GM23338 (cell line): Measurements from ENCODE around the gene SEZ6L. TPM values are rescaled to one million over a fixed set of nuclear protein-coding genes. Genes with fewer than 3 reads are reported as not detected.

Source experiments
- ATAC-seq: fragments of 200-7000 bp; cut with Tn5 transposase; 3 replicates; pipeline ENCODE4 v1.9.1; 2020
- DNase-seq: peaks from one replicate; pipeline ENCODE4 v3.0.0-alpha.2; 2015; ENCODE audit warnings: low spot score
- H2AFZ ChIP-seq: fragments of 200-600 bp; sonication (generic); 2 replicates; pipeline ENCODE4 v1.8.0; 2016; ENCODE audit warnings: antibody characterized with exemption, mild to moderate bottlenecking, moderate library complexity
- H3F3A ChIP-seq: fragments of 200-600 bp; sonication (generic); replicated peaks from 2 replicates; pipeline ENCODE4 v1.8.0; 2017; ENCODE audit warnings: antibody characterized with exemption, mixed run types, low read depth
- H3K27ac ChIP-seq: fragments of 200-600 bp; sonication (generic); 2 replicates; pipeline ENCODE4 v1.6.1; 2016; ENCODE audit warnings: low read depth
- H3K27me3 ChIP-seq: fragments of 200-600 bp; sonication (generic); 2 replicates; pipeline ENCODE4 v1.8.0; 2016; ENCODE audit warnings: mild to moderate bottlenecking, mixed run types, moderate library complexity; ENCODE audit not compliant: insufficient read depth
- H3K36me3 ChIP-seq: fragments of 200-600 bp; sonication (generic); 2 replicates; pipeline ENCODE4 v1.8.0; 2016; ENCODE audit warnings: mild to moderate bottlenecking; ENCODE audit not compliant: insufficient read depth
- H3K4me1 ChIP-seq: fragments of 200-600 bp; sonication (generic); 2 replicates; pipeline ENCODE4 v1.8.0; 2016; ENCODE audit warnings: mild to moderate bottlenecking, moderate library complexity; ENCODE audit not compliant: insufficient read depth
- H3K4me2 ChIP-seq: fragments of 200-600 bp; sonication (generic); 2 replicates; pipeline ENCODE4 v1.7.1; 2017; ENCODE audit warnings: mixed run types
- H3K4me3 ChIP-seq: fragments of 200-600 bp; sonication (generic); 2 replicates; pipeline ENCODE4 v1.6.1; 2016; ENCODE audit warnings: mixed run types
- H3K79me2 ChIP-seq: fragments of 200-600 bp; sonication (generic); replicated peaks from 2 replicates; pipeline ENCODE4 v1.8.0; 2017; ENCODE audit warnings: mild to moderate bottlenecking; ENCODE audit not compliant: insufficient read depth
- H3K9me2 ChIP-seq: fragments of 200-600 bp; sonication (generic); 2 replicates; pipeline ENCODE4 v1.8.0; 2017; ENCODE audit not compliant: insufficient read depth
- H4K20me1 ChIP-seq: fragments of 200-600 bp; sonication (generic); replicated peaks from 2 replicates; pipeline ENCODE4 v1.8.0; 2017; ENCODE audit warnings: mild to moderate bottlenecking; ENCODE audit not compliant: insufficient read depth
- H3K27ac Mint-ChIP-seq: 2 replicates; pipeline ENCODE4 v1.8.0; 2020; ENCODE audit warnings: inconsistent platforms, mild to moderate bottlenecking, moderate library complexity, mixed read lengths
- H3K27me3 Mint-ChIP-seq: 3 replicates; pipeline ENCODE4 v1.8.0; 2022; ENCODE audit warnings: low read depth, mild to moderate bottlenecking, moderate library complexity, mixed read lengths, inconsistent platforms; ENCODE audit not compliant: insufficient read depth, poor library complexity
- H3K36me3 Mint-ChIP-seq: 3 replicates; pipeline ENCODE4 v1.8.0; 2021; ENCODE audit warnings: low read depth, mild to moderate bottlenecking, inconsistent platforms, moderate library complexity, mixed read lengths
- H3K4me1 Mint-ChIP-seq: 3 replicates; pipeline ENCODE4 v1.8.0; 2020; ENCODE audit warnings: mild to moderate bottlenecking, inconsistent platforms, mixed read lengths
- H3K4me3 Mint-ChIP-seq: 3 replicates; pipeline ENCODE4 v1.8.0; 2021; ENCODE audit warnings: moderate library complexity, mild to moderate bottlenecking, inconsistent platforms, mixed read lengths
- H3K9me3 Mint-ChIP-seq: 3 replicates; pipeline ENCODE4 v1.8.0; 2020; ENCODE audit warnings: moderate library complexity, mild to moderate bottlenecking, inconsistent platforms, mixed read lengths
- EZH2 ChIP-seq: fragments of 200-600 bp; sonication (generic); IDR thresholded peaks from one replicate; pipeline ENCODE4 v1.8.0; 2017; ENCODE audit warnings: antibody characterized with exemption, mild to moderate bottlenecking, low read depth; ENCODE audit not compliant: unreplicated experiment
- EZH2phosphoT487 ChIP-seq: fragments of 200-600 bp; sonication (generic); IDR thresholded peaks from one replicate; pipeline ENCODE4 v1.8.1; 2018; ENCODE audit warnings: antibody characterized with exemption; ENCODE audit not compliant: unreplicated experiment
- STAT1 ChIP-seq: IDR thresholded peaks from one replicate; pipeline ENCODE4 v1.6.1; 2016; ENCODE audit warnings: antibody characterized with exemption; ENCODE audit not compliant: unreplicated experiment
- ZNF114 ChIP-seq: fragments of 250-450 bp; sonication (Bioruptor Pico); IDR thresholded peaks from 2 replicates; pipeline ENCODE4 v1.5.0; 2020; ENCODE audit warnings: mild to moderate bottlenecking, moderate library complexity
- polyA plus RNA-seq: library from polyadenylated mRNA; unstranded; fragments of >200 nt; fragmentation: Nextera tagmentation; extraction: Ambion mirVana; gene quantifications from 2 replicates; pipeline ENCODE4 v1.2.1, GENCODE V29; 2016
- total RNA-seq: library from RNA; depleted of rRNA; stranded (reverse); fragments of >200 nt; shearing (Covaris generic); gene quantifications from 2 replicates; pipeline ENCODE4 v1.2.3, GENCODE V29; 2014
- TF ChIP-seq, protein P1 (sequence below): fragments of 250-450 bp; sonication (Bioruptor Pico); IDR thresholded peaks from 2 replicates; pipeline ENCODE4 v1.5.0; 2020; ENCODE audit warnings: mild to moderate bottlenecking, moderate library complexity
- TF ChIP-seq, protein P2 (sequence below): IDR thresholded peaks from one replicate; pipeline ENCODE4 v1.6.1; 2018; ENCODE audit warnings: antibody characterized with exemption; ENCODE audit not compliant: unreplicated experiment
- TF ChIP-seq, protein P3 (sequence below): IDR thresholded peaks from 2 replicates; pipeline ENCODE4 v1.6.1; 2016; ENCODE audit warnings: antibody characterized with exemption

The SEZ6L gene
- total and polyA plus RNA-seq, 2 experiments from 2014 or later = 0.13 to 0.24 TPM

DNA sequence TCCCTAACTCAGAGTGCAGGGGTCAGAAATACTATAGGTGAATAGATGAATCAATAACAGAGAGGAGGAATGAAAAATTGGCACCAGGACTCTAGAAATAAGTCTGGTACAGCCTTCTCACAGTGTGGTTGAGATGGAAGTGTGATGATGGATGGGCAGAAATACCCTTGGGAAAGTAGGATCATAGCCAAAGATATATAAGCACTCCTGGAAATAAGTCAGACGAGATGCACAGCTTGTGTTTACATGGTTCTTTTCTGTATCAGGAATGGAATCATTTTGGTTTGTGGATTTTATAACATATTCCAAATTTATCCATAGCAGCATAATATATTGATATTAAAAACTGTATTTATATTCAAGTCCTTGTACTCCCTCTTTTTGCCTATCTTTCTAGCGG is 33.5 kb upstream of the SEZ6L start (continued):
- TF ChIP-seq, protein P1, sequence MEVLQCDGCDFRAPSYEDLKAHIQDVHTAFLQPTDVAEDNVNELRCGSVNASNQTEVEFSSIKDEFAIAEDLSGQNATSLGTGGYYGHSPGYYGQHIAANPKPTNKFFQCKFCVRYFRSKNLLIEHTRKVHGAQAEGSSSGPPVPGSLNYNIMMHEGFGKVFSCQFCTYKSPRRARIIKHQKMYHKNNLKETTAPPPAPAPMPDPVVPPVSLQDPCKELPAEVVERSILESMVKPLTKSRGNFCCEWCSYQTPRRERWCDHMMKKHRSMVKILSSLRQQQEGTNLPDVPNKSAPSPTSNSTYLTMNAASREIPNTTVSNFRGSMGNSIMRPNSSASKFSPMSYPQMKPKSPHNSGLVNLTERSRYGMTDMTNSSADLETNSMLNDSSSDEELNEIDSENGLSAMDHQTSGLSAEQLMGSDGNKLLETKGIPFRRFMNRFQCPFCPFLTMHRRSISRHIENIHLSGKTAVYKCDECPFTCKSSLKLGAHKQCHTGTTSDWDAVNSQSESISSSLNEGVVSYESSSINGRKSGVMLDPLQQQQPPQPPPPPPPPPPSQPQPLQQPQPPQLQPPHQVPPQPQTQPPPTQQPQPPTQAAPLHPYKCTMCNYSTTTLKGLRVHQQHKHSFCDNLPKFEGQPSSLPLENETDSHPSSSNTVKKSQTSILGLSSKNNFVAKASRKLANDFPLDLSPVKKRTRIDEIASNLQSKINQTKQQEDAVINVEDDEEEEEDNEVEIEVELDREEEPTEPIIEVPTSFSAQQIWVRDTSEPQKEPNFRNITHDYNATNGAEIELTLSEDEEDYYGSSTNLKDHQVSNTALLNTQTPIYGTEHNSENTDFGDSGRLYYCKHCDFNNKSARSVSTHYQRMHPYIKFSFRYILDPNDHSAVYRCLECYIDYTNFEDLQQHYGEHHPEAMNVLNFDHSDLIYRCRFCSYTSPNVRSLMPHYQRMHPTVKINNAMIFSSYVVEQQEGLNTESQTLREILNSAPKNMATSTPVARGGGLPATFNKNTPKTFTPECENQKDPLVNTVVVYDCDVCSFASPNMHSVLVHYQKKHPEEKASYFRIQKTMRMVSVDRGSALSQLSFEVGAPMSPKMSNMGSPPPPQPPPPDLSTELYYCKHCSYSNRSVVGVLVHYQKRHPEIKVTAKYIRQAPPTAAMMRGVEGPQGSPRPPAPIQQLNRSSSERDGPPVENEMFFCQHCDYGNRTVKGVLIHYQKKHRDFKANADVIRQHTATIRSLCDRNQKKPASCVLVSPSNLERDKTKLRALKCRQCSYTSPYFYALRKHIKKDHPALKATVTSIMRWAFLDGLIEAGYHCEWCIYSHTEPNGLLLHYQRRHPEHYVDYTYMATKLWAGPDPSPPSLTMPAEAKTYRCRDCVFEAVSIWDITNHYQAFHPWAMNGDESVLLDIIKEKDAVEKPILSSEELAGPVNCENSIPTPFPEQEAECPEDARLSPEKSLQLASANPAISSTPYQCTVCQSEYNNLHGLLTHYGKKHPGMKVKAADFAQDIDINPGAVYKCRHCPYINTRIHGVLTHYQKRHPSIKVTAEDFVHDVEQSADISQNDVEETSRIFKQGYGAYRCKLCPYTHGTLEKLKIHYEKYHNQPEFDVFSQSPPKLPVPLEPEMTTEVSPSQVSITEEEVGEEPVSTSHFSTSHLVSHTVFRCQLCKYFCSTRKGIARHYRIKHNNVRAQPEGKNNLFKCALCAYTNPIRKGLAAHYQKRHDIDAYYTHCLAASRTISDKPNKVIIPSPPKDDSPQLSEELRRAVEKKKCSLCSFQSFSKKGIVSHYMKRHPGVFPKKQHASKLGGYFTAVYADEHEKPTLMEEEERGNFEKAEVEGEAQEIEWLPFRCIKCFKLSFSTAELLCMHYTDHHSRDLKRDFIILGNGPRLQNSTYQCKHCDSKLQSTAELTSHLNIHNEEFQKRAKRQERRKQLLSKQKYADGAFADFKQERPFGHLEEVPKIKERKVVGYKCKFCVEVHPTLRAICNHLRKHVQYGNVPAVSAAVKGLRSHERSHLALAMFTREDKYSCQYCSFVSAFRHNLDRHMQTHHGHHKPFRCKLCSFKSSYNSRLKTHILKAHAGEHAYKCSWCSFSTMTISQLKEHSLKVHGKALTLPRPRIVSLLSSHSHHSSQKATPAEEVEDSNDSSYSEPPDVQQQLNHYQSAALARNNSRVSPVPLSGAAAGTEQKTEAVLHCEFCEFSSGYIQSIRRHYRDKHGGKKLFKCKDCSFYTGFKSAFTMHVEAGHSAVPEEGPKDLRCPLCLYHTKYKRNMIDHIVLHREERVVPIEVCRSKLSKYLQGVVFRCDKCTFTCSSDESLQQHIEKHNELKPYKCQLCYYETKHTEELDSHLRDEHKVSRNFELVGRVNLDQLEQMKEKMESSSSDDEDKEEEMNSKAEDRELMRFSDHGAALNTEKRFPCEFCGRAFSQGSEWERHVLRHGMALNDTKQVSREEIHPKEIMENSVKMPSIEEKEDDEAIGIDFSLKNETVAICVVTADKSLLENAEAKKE = no peak
- TF ChIP-seq, protein P2, sequence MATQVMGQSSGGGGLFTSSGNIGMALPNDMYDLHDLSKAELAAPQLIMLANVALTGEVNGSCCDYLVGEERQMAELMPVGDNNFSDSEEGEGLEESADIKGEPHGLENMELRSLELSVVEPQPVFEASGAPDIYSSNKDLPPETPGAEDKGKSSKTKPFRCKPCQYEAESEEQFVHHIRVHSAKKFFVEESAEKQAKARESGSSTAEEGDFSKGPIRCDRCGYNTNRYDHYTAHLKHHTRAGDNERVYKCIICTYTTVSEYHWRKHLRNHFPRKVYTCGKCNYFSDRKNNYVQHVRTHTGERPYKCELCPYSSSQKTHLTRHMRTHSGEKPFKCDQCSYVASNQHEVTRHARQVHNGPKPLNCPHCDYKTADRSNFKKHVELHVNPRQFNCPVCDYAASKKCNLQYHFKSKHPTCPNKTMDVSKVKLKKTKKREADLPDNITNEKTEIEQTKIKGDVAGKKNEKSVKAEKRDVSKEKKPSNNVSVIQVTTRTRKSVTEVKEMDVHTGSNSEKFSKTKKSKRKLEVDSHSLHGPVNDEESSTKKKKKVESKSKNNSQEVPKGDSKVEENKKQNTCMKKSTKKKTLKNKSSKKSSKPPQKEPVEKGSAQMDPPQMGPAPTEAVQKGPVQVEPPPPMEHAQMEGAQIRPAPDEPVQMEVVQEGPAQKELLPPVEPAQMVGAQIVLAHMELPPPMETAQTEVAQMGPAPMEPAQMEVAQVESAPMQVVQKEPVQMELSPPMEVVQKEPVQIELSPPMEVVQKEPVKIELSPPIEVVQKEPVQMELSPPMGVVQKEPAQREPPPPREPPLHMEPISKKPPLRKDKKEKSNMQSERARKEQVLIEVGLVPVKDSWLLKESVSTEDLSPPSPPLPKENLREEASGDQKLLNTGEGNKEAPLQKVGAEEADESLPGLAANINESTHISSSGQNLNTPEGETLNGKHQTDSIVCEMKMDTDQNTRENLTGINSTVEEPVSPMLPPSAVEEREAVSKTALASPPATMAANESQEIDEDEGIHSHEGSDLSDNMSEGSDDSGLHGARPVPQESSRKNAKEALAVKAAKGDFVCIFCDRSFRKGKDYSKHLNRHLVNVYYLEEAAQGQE = no peak
- no peak for TF ChIP-seq ZNF114 (CRISPR knock-in tag)
- no peak for TF ChIP-seq EZH2phosphoT487

DNA sequence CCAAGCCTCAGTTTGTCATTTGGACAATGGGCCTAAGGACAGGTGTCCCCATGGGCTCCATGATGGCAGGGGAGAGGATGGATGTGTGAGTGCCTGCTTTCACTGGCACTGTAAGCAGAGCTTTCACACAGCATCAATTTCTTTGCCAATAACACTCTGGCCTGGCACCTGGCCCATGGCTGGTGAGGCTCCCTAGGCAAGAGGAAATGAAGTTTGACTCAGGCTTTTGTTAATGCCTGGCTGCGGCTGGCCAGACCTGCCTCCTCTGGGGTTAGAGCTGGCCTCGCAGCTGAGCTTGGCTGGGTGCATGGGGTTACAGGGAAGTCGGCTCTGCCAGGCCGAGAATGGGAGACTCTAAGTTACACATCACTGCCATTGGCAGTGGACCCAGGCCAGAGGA is 30.0 kb upstream of the SEZ6L start:
- no peaks in the 10 kb centered on the region for H3K9me3 Mint-ChIP-seq
- Histone ChIP-seq H3F3A (no peaks in the 10 kb centered on the region), H4K20me1 (no peaks in the 10 kb centered on the region), H2AFZ (no peak overlapping the region), H3K4me2 (no peak overlapping the region), H3K9me2 (no peaks in the 10 kb centered on the region), H3K4me3 (no peak overlapping the region), H3K79me2 (no peaks in the 10 kb centered on the region), H3K27me3 (no peaks in the 10 kb centered on the region), H3K27ac (no peak overlapping the region), H3K36me3 (no peaks in the 10 kb centered on the region), H3K4me1 (no peaks in the 10 kb centered on the region)
- DNase-seq (no peak), ATAC-seq (no peak)
- H3K4me3 Mint-ChIP-seq = no peak overlapping the region
- H3K4me1 Mint-ChIP-seq = no peaks in the 10 kb centered on the region
- H3K36me3 Mint-ChIP-seq = no peaks in the 10 kb centered on the region
- H3K27ac Mint-ChIP-seq = no peak overlapping the region
- H3K27me3 Mint-ChIP-seq = no peaks in the 10 kb centered on the region
- TF ChIP-seq STAT1 = no peak
- TF ChIP-seq, protein P3, sequence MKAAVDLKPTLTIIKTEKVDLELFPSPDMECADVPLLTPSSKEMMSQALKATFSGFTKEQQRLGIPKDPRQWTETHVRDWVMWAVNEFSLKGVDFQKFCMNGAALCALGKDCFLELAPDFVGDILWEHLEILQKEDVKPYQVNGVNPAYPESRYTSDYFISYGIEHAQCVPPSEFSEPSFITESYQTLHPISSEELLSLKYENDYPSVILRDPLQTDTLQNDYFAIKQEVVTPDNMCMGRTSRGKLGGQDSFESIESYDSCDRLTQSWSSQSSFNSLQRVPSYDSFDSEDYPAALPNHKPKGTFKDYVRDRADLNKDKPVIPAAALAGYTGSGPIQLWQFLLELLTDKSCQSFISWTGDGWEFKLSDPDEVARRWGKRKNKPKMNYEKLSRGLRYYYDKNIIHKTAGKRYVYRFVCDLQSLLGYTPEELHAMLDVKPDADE = no peak
- TF ChIP-seq EZH2 = no peak
